22Rv1 (cell line): ENCODE results near the gene NDFIP1.

Experiments used
- ZFX ChIP-seq: fragments of 450-650 bp; IDR thresholded peaks from 2 replicates; pipeline ENCODE4 v1.6.1; 2017; ENCODE audit warnings: antibody characterized with exemption, borderline replicate concordance
- TF ChIP-seq, protein P1 (sequence below): fragments of 450-650 bp; IDR thresholded peaks from 2 replicates; pipeline ENCODE4 v1.5.1; 2017; ENCODE audit warnings: mild to moderate bottlenecking

DNA sequence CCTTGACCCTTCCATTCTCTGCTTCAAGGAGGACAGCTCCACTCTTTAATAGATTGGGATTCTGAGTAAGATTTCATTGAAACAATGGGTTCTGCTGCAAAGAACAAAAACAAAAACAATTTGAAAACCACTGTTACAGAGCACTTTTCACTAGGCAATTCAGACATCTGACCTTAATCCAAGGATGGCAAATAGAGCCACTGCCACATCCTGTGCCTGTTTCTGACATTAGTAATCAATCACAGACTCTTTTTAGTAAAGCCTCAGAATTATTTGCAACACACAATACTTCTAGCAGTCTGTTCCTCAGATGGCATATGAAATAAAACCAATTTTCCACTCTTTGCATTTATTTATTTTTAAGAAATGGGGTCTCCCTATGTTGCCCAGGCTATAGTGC, 37.8 kb upstream of the NDFIP1 start:
- TF ChIP-seq, protein P1, sequence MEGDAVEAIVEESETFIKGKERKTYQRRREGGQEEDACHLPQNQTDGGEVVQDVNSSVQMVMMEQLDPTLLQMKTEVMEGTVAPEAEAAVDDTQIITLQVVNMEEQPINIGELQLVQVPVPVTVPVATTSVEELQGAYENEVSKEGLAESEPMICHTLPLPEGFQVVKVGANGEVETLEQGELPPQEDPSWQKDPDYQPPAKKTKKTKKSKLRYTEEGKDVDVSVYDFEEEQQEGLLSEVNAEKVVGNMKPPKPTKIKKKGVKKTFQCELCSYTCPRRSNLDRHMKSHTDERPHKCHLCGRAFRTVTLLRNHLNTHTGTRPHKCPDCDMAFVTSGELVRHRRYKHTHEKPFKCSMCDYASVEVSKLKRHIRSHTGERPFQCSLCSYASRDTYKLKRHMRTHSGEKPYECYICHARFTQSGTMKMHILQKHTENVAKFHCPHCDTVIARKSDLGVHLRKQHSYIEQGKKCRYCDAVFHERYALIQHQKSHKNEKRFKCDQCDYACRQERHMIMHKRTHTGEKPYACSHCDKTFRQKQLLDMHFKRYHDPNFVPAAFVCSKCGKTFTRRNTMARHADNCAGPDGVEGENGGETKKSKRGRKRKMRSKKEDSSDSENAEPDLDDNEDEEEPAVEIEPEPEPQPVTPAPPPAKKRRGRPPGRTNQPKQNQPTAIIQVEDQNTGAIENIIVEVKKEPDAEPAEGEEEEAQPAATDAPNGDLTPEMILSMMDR: no peak
- no peak for TF ChIP-seq ZFX
